PC-9 (cell line): ENCODE data around the gene BMP10. TPM values are rescaled to one million over a fixed set of nuclear protein-coding genes. Genes with fewer than 3 reads are reported as not detected.

Experiments
- BruUV-seq: library from RNA; stranded (reverse); fragments of 400-500 nt; replicated peaks from 2 replicates; lab custom pipeline; 2021; lab: Mats Ljungman, UMichigan
- CTCF ChIA-PET: fragments of 300-600 bp; sonication (Branson Sonifier 250); formaldehyde crosslinking; loops from one replicate; lab custom pipeline; 2022; ENCODE audit warnings: antibody characterized with exemption; lab: Charles Lee
- POLR2A ChIA-PET: fragments of 300-600 bp; sonication (Branson Sonifier 250); formaldehyde crosslinking; loops from one replicate; lab custom pipeline; 2022; ENCODE audit warnings: antibody characterized with exemption; ENCODE audit not compliant: unreplicated experiment; lab: Charles Lee
- DNase-seq, 2 experiments: peaks; one replicate each; pipeline versions ENCODE4 v3.0.0 to v3.0.0-alpha.2; 2015 to 2022; ENCODE audit warnings: mixed read lengths in 1 of 2
- H2AFZ ChIP-seq: fragments of 200-600 bp; sonication (generic); 2 replicates; pipeline ENCODE4 v1.8.1; 2017; ENCODE audit warnings: antibody characterized with exemption
- H3F3A ChIP-seq: fragments of 200-600 bp; sonication (generic); 2 replicates; pipeline ENCODE4 v1.8.1; 2017; ENCODE audit warnings: antibody characterized with exemption, mild to moderate bottlenecking, low read depth; ENCODE audit not compliant: insufficient read depth
- H3K27ac ChIP-seq: fragments of 200-600 bp; sonication (generic); 2 replicates; pipeline ENCODE4 v1.6.1; 2016; ENCODE audit warnings: mixed run types
- H3K27me3 ChIP-seq: fragments of 200-600 bp; sonication (generic); 2 replicates; pipeline ENCODE4 v1.6.1; 2016; ENCODE audit warnings: low read depth, mixed run types; ENCODE audit not compliant: insufficient read depth
- H3K36me3 ChIP-seq: fragments of 200-600 bp; sonication (generic); 2 replicates; pipeline ENCODE4 v1.6.1; 2016; ENCODE audit warnings: low read depth, mixed run types
- H3K4me1 ChIP-seq: fragments of 200-600 bp; sonication (generic); replicated peaks from 2 replicates; pipeline ENCODE4 v1.6.1; 2016; ENCODE audit warnings: mixed run types; ENCODE audit not compliant: insufficient read depth
- H3K4me2 ChIP-seq: fragments of 200-600 bp; sonication (generic); 2 replicates; pipeline ENCODE4 v1.6.1; 2017; ENCODE audit warnings: mixed run types
- H3K4me3 ChIP-seq: fragments of 200-600 bp; sonication (generic); 2 replicates; pipeline ENCODE4 v1.6.1; 2016; ENCODE audit warnings: mixed run types
- H3K79me2 ChIP-seq: fragments of 200-600 bp; sonication (generic); 2 replicates; pipeline ENCODE4 v1.6.1; 2017; ENCODE audit warnings: low read depth, mixed run types
- H3K9me2 ChIP-seq: fragments of 200-600 bp; sonication (generic); 2 replicates; pipeline ENCODE4 v1.8.1; 2017; ENCODE audit warnings: mild to moderate bottlenecking; ENCODE audit not compliant: insufficient read depth
- H3K9me3 ChIP-seq: fragments of 200-600 bp; sonication (generic); 2 replicates; pipeline ENCODE4 v1.8.1; 2016; ENCODE audit warnings: low read depth; ENCODE audit not compliant: insufficient read depth
- H4K20me1 ChIP-seq: fragments of 200-600 bp; sonication (generic); 2 replicates; pipeline ENCODE4 v1.8.1; 2017; ENCODE audit not compliant: insufficient read depth
- EZH2 ChIP-seq: fragments of 200-600 bp; sonication (generic); IDR thresholded peaks from 2 replicates; pipeline ENCODE4 v1.8.0; 2017; ENCODE audit warnings: antibody characterized with exemption, low read depth
- intact Hi-C: fragments of 100-400 bp; cut with micrococcal nuclease; formaldehyde crosslinking; loops from one replicate; pipeline ENCODE4 v1.10.0; 2022; ENCODE audit not compliant: unreplicated experiment
- total RNA-seq: library from RNA; stranded (reverse); gene quantifications from 2 replicates; pipeline ENCODE4 v1.2.3, GENCODE V29; 2021
- TF ChIP-seq, protein P1 (sequence below): fragments of 200-600 bp; sonication (generic); conservative IDR thresholded peaks from 2 replicates; pipeline ENCODE4 v1.6.1; 2017; ENCODE audit warnings: mixed run types, antibody characterized with exemption, mild to moderate bottlenecking, moderate library complexity

The BMP10 gene
- total RNA-seq, 1 experiment from 2014 or later: not detected

DNA sequence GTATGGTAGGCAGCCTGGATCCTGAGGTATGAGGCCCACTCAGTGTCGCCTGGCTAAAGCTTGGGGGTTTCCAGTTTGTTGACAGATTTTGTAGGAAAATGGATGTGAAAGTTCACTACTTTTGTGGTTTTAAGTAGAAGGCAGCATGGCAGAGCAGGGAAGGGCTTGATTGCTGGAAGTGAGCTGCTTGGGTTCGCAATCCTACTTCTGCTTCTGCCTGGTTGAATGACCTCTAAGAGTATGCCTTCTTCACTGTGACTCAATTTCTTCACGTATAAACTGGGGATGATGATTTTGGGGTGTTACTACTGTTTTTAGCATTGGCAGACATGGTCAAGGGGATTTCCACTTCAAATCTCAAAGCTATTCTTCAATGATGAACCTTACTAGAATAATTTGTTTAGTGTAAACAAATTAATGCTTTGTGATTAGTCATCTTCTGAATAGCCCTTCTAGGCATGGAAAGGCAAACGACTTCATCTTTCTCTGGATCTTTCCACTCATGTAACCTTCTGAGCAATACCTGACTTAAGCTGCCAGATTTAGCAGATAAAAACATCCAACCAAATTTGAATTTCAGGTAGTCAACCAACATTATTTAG is 13.2 kb downstream of the BMP10 start:
- H2AFZ ChIP-seq: no peak overlapping the region
- no peak overlapping the region for H3K4me2 ChIP-seq
- H3K36me3 ChIP-seq: no peaks in the 10 kb centered on the region
- H3K27me3 ChIP-seq: no peaks in the 10 kb centered on the region; the same call in 1 of the 2 replicates
- intact Hi-C loops: no loop called here
- H3K4me3 ChIP-seq: no peak overlapping the region
- ChIA-PET CTCF (no interaction called here), POLR2A (no interaction called here)
- no TSS peak for BruUV-seq
- H4K20me1 ChIP-seq: no peaks in the 10 kb centered on the region
- TF ChIP-seq, protein P1, sequence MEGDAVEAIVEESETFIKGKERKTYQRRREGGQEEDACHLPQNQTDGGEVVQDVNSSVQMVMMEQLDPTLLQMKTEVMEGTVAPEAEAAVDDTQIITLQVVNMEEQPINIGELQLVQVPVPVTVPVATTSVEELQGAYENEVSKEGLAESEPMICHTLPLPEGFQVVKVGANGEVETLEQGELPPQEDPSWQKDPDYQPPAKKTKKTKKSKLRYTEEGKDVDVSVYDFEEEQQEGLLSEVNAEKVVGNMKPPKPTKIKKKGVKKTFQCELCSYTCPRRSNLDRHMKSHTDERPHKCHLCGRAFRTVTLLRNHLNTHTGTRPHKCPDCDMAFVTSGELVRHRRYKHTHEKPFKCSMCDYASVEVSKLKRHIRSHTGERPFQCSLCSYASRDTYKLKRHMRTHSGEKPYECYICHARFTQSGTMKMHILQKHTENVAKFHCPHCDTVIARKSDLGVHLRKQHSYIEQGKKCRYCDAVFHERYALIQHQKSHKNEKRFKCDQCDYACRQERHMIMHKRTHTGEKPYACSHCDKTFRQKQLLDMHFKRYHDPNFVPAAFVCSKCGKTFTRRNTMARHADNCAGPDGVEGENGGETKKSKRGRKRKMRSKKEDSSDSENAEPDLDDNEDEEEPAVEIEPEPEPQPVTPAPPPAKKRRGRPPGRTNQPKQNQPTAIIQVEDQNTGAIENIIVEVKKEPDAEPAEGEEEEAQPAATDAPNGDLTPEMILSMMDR: no peak
- no peak for TF ChIP-seq EZH2
- no peak overlapping the region for H3K27ac ChIP-seq
- H3K9me3 ChIP-seq: no peaks in the 10 kb centered on the region
- no peaks in the 10 kb centered on the region for H3K9me2 ChIP-seq
- no peaks in the 10 kb centered on the region for H3K79me2 ChIP-seq
- no peak for DNase-seq
- no peaks in the 10 kb centered on the region for H3F3A ChIP-seq
- H3K4me1 ChIP-seq: no peaks in the 10 kb centered on the region

DNA sequence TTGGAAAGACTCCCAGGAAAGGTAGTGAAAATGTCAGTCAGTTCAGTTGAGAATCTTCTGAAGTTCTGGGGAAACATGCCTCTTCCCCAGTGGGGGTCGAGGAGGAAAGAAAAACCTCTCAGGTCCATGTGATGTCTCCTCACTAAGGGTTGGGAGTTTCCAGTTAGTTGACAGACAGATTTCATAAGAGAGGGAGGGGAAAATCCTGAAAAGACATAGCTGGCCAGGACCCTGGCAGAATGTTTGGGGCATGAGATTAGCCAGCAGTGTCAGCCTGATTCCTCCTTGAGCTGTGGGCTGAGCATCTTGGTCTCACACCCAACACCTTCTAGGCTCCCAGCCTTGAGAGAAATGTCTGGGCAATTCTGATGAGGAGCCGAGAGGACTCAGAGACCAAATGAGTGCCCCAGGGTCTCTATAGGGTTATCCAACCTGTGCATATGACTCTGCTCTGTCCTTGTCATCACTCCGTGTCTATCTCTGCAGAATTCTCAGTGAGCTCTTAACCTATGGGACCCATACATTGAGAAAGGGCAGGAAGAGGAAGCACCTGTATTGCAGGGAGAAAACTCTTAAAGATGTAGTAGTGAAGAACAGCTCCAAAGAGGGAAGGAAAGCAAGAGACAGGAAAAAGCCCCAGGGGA is 13.9 kb downstream of the BMP10 start:
- DNase-seq: no peak
- CTCF ChIA-PET: no interaction called here

GRCh38 chr2:68855550-68855949 is 15.6 kb downstream of the BMP10 start:
- DNase-seq: no peak
- Histone ChIP-seq H3K4me2 (no peak overlapping the region), H3K9me3 (no peaks in the 10 kb centered on the region), H3K9me2 (no peaks in the 10 kb centered on the region), H4K20me1 (no peaks in the 10 kb centered on the region), H2AFZ (no peak overlapping the region), H3F3A (no peaks in the 10 kb centered on the region), H3K27me3 (no peaks in the 10 kb centered on the region), H3K4me3 (no peak overlapping the region), H3K27ac (no peak overlapping the region), H3K4me1 (no peaks in the 10 kb centered on the region), H3K36me3 (no peaks in the 10 kb centered on the region), H3K79me2 (no peaks in the 10 kb centered on the region)
- CTCF ChIA-PET: no interaction called here
- TF ChIP-seq, protein P1: no peak
- POLR2A ChIA-PET: no interaction called here
- no TSS peak for BruUV-seq
- intact Hi-C loops: no loop called here

More for the DNA sequence above, 13.9 kb downstream of the BMP10 start:
- intact Hi-C loops: no loop called here
- no TSS peak for BruUV-seq
- Histone ChIP-seq H2AFZ (no peak overlapping the region), H3K36me3 (no peaks in the 10 kb centered on the region), H3K9me3 (no peaks in the 10 kb centered on the region), H3K9me2 (no peaks in the 10 kb centered on the region), H3K27me3 (no peaks in the 10 kb centered on the region), H3K4me1 (no peaks in the 10 kb centered on the region), H4K20me1 (no peaks in the 10 kb centered on the region), H3F3A (no peaks in the 10 kb centered on the region), H3K79me2 (no peaks in the 10 kb centered on the region), H3K4me2 (no peak overlapping the region), H3K27ac (no peak overlapping the region), H3K4me3 (no peak overlapping the region)
- POLR2A ChIA-PET: no interaction called here
- TF ChIP-seq, protein P1: no peak
- TF ChIP-seq EZH2: no peak
